H1 (cell line): ENCODE results near the gene CDC73. TPM values are rescaled to one million over a fixed set of nuclear protein-coding genes. Genes with fewer than 3 reads are reported as not detected.
"Not testable (repeated sequence)": the region's sequence is repeated elsewhere in the genome, so short reads cannot be mapped to it uniquely, and the experiment has no call there.

ENCODE experiments used
- CTCF ChIA-PET: fragments of 300-600 bp; sonication (Branson Sonifier 250); formaldehyde crosslinking; loops from one replicate; lab custom pipeline; 2021; ENCODE audit not compliant: partially characterized antibody; lab: Charles Lee
- POLR2A ChIA-PET: fragments of 300-600 bp; sonication (Branson Sonifier 250); formaldehyde crosslinking; loops from one replicate; lab custom pipeline; 2021; ENCODE audit warnings: inconsistent platforms; ENCODE audit not compliant: partially characterized antibody; lab: Charles Lee
- DNase-seq, 2 experiments: peaks; one replicate each; pipeline versions ENCODE4 v3.0.0 to v3.0.0-alpha.2; 2010 to 2022; ENCODE audit warnings: low spot score in 2 of 2, low read depth in 1 of 2, mixed read lengths in 1 of 2
- FAIRE-seq: peaks from 2 replicates; lab custom pipeline; 2011; peaks lifted over from hg19 to GRCh38; lab: Jason Lieb, UNC
- H2AFZ ChIP-seq: 2 replicates; pipeline ENCODE4 v1.8.1; 2012; ENCODE audit warnings: low read length, inconsistent platforms
- H2AK5ac ChIP-seq: 2 replicates; pipeline ENCODE4 v1.6.1; 2013; ENCODE audit warnings: low read depth, low read length
- H2BK120ac ChIP-seq: replicated peaks from 2 replicates; pipeline ENCODE3; 2013; ENCODE audit warnings: low read depth, low read length, inconsistent platforms
- H2BK12ac ChIP-seq: 2 replicates; pipeline ENCODE4 v1.6.1; 2013; ENCODE audit warnings: low read depth, low read length
- H2BK15ac ChIP-seq: 2 replicates; pipeline ENCODE4 v1.6.1; 2013; ENCODE audit warnings: low read length
- H2BK20ac ChIP-seq: 2 replicates; pipeline ENCODE4 v1.6.1; 2013; ENCODE audit warnings: low read length
- H2BK5ac ChIP-seq: 2 replicates; pipeline ENCODE4 v1.6.1; 2013; ENCODE audit warnings: low read depth, low read length
- H3K14ac ChIP-seq: 2 replicates; pipeline ENCODE4 v1.6.1; 2013; ENCODE audit warnings: inconsistent platforms; ENCODE audit not compliant: insufficient read length
- H3K18ac ChIP-seq: 2 replicates; pipeline ENCODE4 v1.6.1; 2013; ENCODE audit warnings: low read length; ENCODE audit errors: extremely low read depth
- H3K23ac ChIP-seq: 2 replicates; pipeline ENCODE4 v1.6.1; 2013; ENCODE audit warnings: inconsistent platforms; ENCODE audit not compliant: insufficient read length
- H3K23me2 ChIP-seq: 2 replicates; pipeline ENCODE4 v1.6.1; 2013; ENCODE audit warnings: low read depth, low read length
- H3K27ac ChIP-seq: 2 replicates; pipeline ENCODE4 v1.6.1; 2011; ENCODE audit warnings: low read depth, low read length, inconsistent platforms
- H3K27me3 ChIP-seq, 4 experiments: replicated peaks in 1 of 4; 1 replicate in 1 of 4; 2 replicates in 3 of 4; pipeline versions ENCODE4 v1.6.1 to v1.8.1; 2011 to 2013; ENCODE audit warnings: low read length in 3 of 4, mild to moderate bottlenecking in 3 of 4, inconsistent platforms in 2 of 4, mixed read lengths in 2 of 4, moderate library complexity in 1 of 4; ENCODE audit not compliant: control insufficient read depth in 3 of 4, insufficient read depth in 3 of 4; ENCODE audit errors: extremely low read depth in 1 of 4
- H3K36me3 ChIP-seq, 4 experiments: 2 replicates each; pipeline versions ENCODE4 v1.6.1 to v1.8.1; 2011 to 2013; ENCODE audit warnings: mild to moderate bottlenecking in 4 of 4, low read length in 3 of 4, moderate library complexity in 2 of 4, control low read depth in 1 of 4, inconsistent platforms in 1 of 4; ENCODE audit not compliant: insufficient read depth in 4 of 4, control insufficient read depth in 2 of 4
- H3K4ac ChIP-seq: replicated peaks from 2 replicates; pipeline ENCODE3; 2013; ENCODE audit warnings: low read length, low read depth, mixed read lengths, inconsistent platforms; ENCODE audit not compliant: insufficient read length
- H3K4me1 ChIP-seq, 4 experiments: replicated peaks in 1 of 4; 1 replicate in 1 of 4; 2 replicates in 3 of 4; pipeline versions ENCODE4 v1.6.1 to v1.8.1; 2011 to 2013; ENCODE audit warnings: low read length in 3 of 4, inconsistent platforms in 2 of 4, mixed read lengths in 1 of 4; ENCODE audit not compliant: insufficient read depth in 4 of 4, control insufficient read depth in 3 of 4
- H3K4me2 ChIP-seq, 2 experiments: 2 replicates each; pipeline versions ENCODE4 v1.6.1 to v1.8.1; 2011 to 2013; ENCODE audit warnings: low read depth in 2 of 2, low read length in 2 of 2, control low read depth in 1 of 2, inconsistent platforms in 1 of 2, mild to moderate bottlenecking in 1 of 2; ENCODE audit not compliant: insufficient read depth in 1 of 2
- H3K4me3 ChIP-seq, 4 experiments: fragments of 200-600, 300-600 bp in 1 of 4; sonication (generic), shearing (Covaris generic), sonication (Bioruptor Twin) in 1 of 4; 2 replicates each; pipeline versions ENCODE4 v1.5.1 to v1.8.1; 2011 to 2016; ENCODE audit warnings: low read length in 4 of 4, low read depth in 3 of 4, control low read depth in 2 of 4, inconsistent platforms in 2 of 4, mild to moderate bottlenecking in 2 of 4, mixed read lengths in 1 of 4, moderate library complexity in 1 of 4; ENCODE audit not compliant: insufficient read depth in 2 of 4; ENCODE audit errors: extremely low read depth in 1 of 4
- H3K56ac ChIP-seq: replicated peaks from 2 replicates; pipeline ENCODE3; 2013; ENCODE audit warnings: low read depth, mild to moderate bottlenecking, mixed read lengths, low read length, inconsistent platforms; ENCODE audit not compliant: insufficient read length
- H3K79me1 ChIP-seq: 2 replicates; pipeline ENCODE4 v1.6.1; 2013; ENCODE audit warnings: low read depth, low read length, control low read depth
- H3K79me2 ChIP-seq, 2 experiments: 2 replicates each; pipeline versions ENCODE4 v1.6.1 to v1.8.1; 2012 to 2013; ENCODE audit warnings: low read length in 2 of 2, mild to moderate bottlenecking in 2 of 2, inconsistent platforms in 1 of 2; ENCODE audit not compliant: insufficient read depth in 2 of 2, control insufficient read depth in 1 of 2
- H3K9ac ChIP-seq, 4 experiments: replicated peaks in 1 of 4; 1 replicate in 1 of 4; 2 replicates in 3 of 4; pipeline versions ENCODE4 v1.6.1 to v1.8.1; 2011 to 2013; ENCODE audit warnings: low read depth in 3 of 4, low read length in 3 of 4, control low read depth in 2 of 4, mild to moderate bottlenecking in 2 of 4, moderate library complexity in 2 of 4, inconsistent platforms in 1 of 4; ENCODE audit errors: extremely low read depth in 1 of 4
- H3K9me3 ChIP-seq, 2 experiments: 2 replicates each; pipeline versions ENCODE4 v1.6.1 to v1.8.1; 2012 to 2013; ENCODE audit warnings: mild to moderate bottlenecking in 2 of 2, moderate library complexity in 2 of 2, control low read depth in 1 of 2, inconsistent platforms in 1 of 2, low read depth in 1 of 2, low read length in 1 of 2, mixed read lengths in 1 of 2; ENCODE audit not compliant: insufficient read depth in 2 of 2
- H4K20me1 ChIP-seq, 2 experiments: replicated peaks in 1 of 2; 2 replicates each; pipeline versions ENCODE3 to v1.8.1; 2011 to 2013; ENCODE audit warnings: inconsistent platforms in 2 of 2, low read length in 2 of 2, mild to moderate bottlenecking in 1 of 2; ENCODE audit not compliant: insufficient read depth in 2 of 2, control insufficient read depth in 1 of 2
- H4K5ac ChIP-seq: 2 replicates; pipeline ENCODE4 v1.6.1; 2013; ENCODE audit warnings: low read length, low read depth, mixed read lengths, inconsistent platforms; ENCODE audit not compliant: insufficient read length
- H4K8ac ChIP-seq: 2 replicates; pipeline ENCODE4 v1.8.0; 2013; ENCODE audit warnings: mild to moderate bottlenecking, moderate library complexity, low read length, inconsistent platforms; ENCODE audit not compliant: insufficient read depth; ENCODE audit errors: extremely low read depth
- H4K91ac ChIP-seq: replicated peaks from 2 replicates; pipeline ENCODE3; 2013; ENCODE audit warnings: low read length, mixed read lengths, inconsistent platforms; ENCODE audit not compliant: insufficient read length
- WGBS, 2 experiments: shearing (Covaris generic) in 1 of 2; methylation state at CpG; one replicate each; pipeline versions ENCODE4 v1.1.6 to v1.1.7; 2013 to 2015; ENCODE audit warnings: low lambda C conversion rate in 2 of 2, mixed read lengths in 2 of 2, inconsistent platforms in 1 of 2, low coverage in 1 of 2, missing lambda C conversion rate in 1 of 2; ENCODE audit not compliant: insufficient replicate concordance in 2 of 2, insufficient coverage in 1 of 2, insufficient read length in 1 of 2; ENCODE audit errors: extremely low coverage in 1 of 2, missing lambda C conversion rate in 1 of 2; 5-methylcytosine and 5-hydroxymethylcytosine counted together
- polyA plus RNA-seq, 7 experiments: library from polyadenylated mRNA; depleted of rRNA in 3 of 7; stranded (reverse) in 5 of 7; unstranded in 2 of 7; fragments of >200 nt in 5 of 7; fragments of 200-250 nt in 2 of 7; gene quantifications; 1 replicate in 5 of 7; 2 replicates in 1 of 7; 4 replicates in 1 of 7; pipeline versions ENCODE4 v1.2.1 to v1.2.3, GENCODE V29; 2011 to 2013; ENCODE audit warnings: missing spikeins in 2 of 7, mixed read lengths in 2 of 7
- total RNA-seq: library from RNA; stranded (reverse); fragmentation: NEBNext Ultra II Directional; extraction: Animal tissue kit (Norgen Biotek cat#: 25700); gene quantifications from 2 replicates; pipeline ENCODE4 v1.2.1, GENCODE V29; 2021

Gene CDC73
- total and polyA plus RNA-seq, 2 of the 8 experiments (the other 6 are each of a cell fraction or from before 2014, with no cell fraction given): 9.8 to 64.0 TPM

GRCh38 chr1:193117167-193117566 is 4.7 kb upstream of the CDC73 start:
- H3K79me1 ChIP-seq, H2BK20ac ChIP-seq, H2BK5ac ChIP-seq, H2AFZ ChIP-seq, H2AK5ac ChIP-seq, H3K36me3 ChIP-seq, H3K23ac ChIP-seq, FAIRE-seq, H3K14ac ChIP-seq, H4K91ac ChIP-seq, H4K8ac ChIP-seq, H4K20me1 ChIP-seq, H3K79me2 ChIP-seq, H2BK15ac ChIP-seq, H3K27ac ChIP-seq, H3K23me2 ChIP-seq, H2BK12ac ChIP-seq, H3K4ac ChIP-seq, H3K4me3 ChIP-seq, DNase-seq, H3K4me2 ChIP-seq, H3K9ac ChIP-seq, H3K9me3 ChIP-seq, H3K27me3 ChIP-seq, H3K18ac ChIP-seq, H2BK120ac ChIP-seq, H4K5ac ChIP-seq, H3K56ac ChIP-seq: not testable (repeated sequence)
- POLR2A ChIA-PET: interaction anchor here (1.3 kb wide), 1 partner anchor 47 kb away, joined by 3 read pairs; no protein-coding TSS in a partner anchor
- 99% methylated on average over 6 of the region's 6 CpGs; no CpG with 5 or more reads in 1 of the 2 experiments for WGBS, 2 experiments
- H3K4me1 ChIP-seq: peaks cover 0 to 15% (median 4%) of the 10 kb centered on the region in 4 experiments; a peak in 5 of 7 replicates
- CTCF ChIA-PET: interaction anchor here (1.4 kb wide), 1 partner anchor 12 kb away, joined by 5 read pairs; the partner anchor contains the start of gene GLRX2
